ENCODE measurements around the gene HLA-DPB1.

HLA-DPB1 gene

GRCh38 chr6:33105386-33105785, 29.6 kb downstream of the HLA-DPB1 start:
- FAIRE-seq = no peak

- no peak for FAIRE-seq
Observed at GRCh38 chr6:33105916-33106871, 30.4 kb downstream of the HLA-DPB1 start.

- no peak for FAIRE-seq
Observed at GRCh38 chr6:33107641-33108040, 31.9 kb downstream of the HLA-DPB1 start.

GRCh38 chr6:33108307-33108706, 32.5 kb downstream of the HLA-DPB1 start:
- no peak for FAIRE-seq

GRCh38 chr6:33112148-33112547, 36.4 kb downstream of the HLA-DPB1 start:
- FAIRE-seq = no peak

- FAIRE-seq = no peak
Observed at GRCh38 chr6:33113755-33114154, 38.0 kb downstream of the HLA-DPB1 start.

GRCh38 chr6:33114406-33114805, 38.6 kb downstream of the HLA-DPB1 start:
- FAIRE-seq = no peak

GRCh38 chr6:33116417-33116816, 40.6 kb downstream of the HLA-DPB1 start:
- FAIRE-seq = no peak

GRCh38 chr6:33116841-33117711, 41.3 kb downstream of the HLA-DPB1 start:
- FAIRE-seq = no peak

- FAIRE-seq = no peak
Observed at GRCh38 chr6:33117811-33118277, 42.1 kb downstream of the HLA-DPB1 start.

- FAIRE-seq = peak; percentile 38
Observed at GRCh38 chr6:33118525-33119123, 42.8 kb downstream of the HLA-DPB1 start.

GRCh38 chr6:33120001-33120400, 44.2 kb downstream of the HLA-DPB1 start:
- no peak for FAIRE-seq

- FAIRE-seq = no peak
Observed at GRCh38 chr6:33123181-33123580, 47.4 kb downstream of the HLA-DPB1 start.

GRCh38 chr6:33123732-33124524, 48.1 kb downstream of the HLA-DPB1 start:
- no peak for FAIRE-seq

- no peak for FAIRE-seq
Observed at GRCh38 chr6:33124525-33124901, 48.7 kb downstream of the HLA-DPB1 start.

- no peak for FAIRE-seq
Observed at GRCh38 chr6:33124947-33125346, 49.2 kb downstream of the HLA-DPB1 start.

- no peak for FAIRE-seq
Observed at GRCh38 chr6:33126101-33126714, 50.4 kb downstream of the HLA-DPB1 start.

GRCh38 chr6:33128318-33128717, 52.5 kb downstream of the HLA-DPB1 start:
- FAIRE-seq = no peak

GRCh38 chr6:33132081-33132524, 56.3 kb downstream of the HLA-DPB1 start:
- FAIRE-seq = no peak

- FAIRE-seq = no peak
Observed at GRCh38 chr6:33136310-33136900, 60.6 kb downstream of the HLA-DPB1 start.
